ENCODE measurements around the gene BRK1. TPM values are rescaled to one million over a fixed set of nuclear protein-coding genes. Genes with fewer than 3 reads are reported as not detected.
"Not testable (repeated sequence)": the region's sequence is repeated elsewhere in the genome, so short reads cannot be mapped to it uniquely, and the experiment has no call there.

The BRK1 gene
- total RNA-seq, 1 donor from 2014 or later, result 133 TPM

- H3K4me3 Mint-ChIP-seq, result no peak overlapping the region
- no peaks in the 10 kb centered on the region for H3K9me3 ChIP-seq (ENCODE audit: low read depth)
- no peak overlapping the region for H3K4me2 ChIP-seq
- H3K4me1 Mint-ChIP-seq, result no peaks in the 10 kb centered on the region
- no peak overlapping the region for H3K9ac ChIP-seq
- no peak overlapping the region for H3K4me3 ChIP-seq
- no peaks in the 10 kb centered on the region for H3K4me1 ChIP-seq
- H4K20me1 ChIP-seq (ENCODE audit: low read depth), result no peaks in the 10 kb centered on the region
- no peaks in the 10 kb centered on the region for H3F3A ChIP-seq (ENCODE audit: low read depth)
- H3K36me3 Mint-ChIP-seq, result peaks cover 7% of the 10 kb centered on the region
- H3K27ac ChIP-seq, result no peak overlapping the region
- TF ChIP-seq CTCF (IDR thresholded peaks at IDR 0.05) (no peak), EZH2phosphoT487 (IDR thresholded peaks at IDR 0.05) (no peak), EZH2 (IDR thresholded peaks at IDR 0.05) (no peak)
- no peaks in the 10 kb centered on the region for H3K27me3 ChIP-seq
- no peaks in the 10 kb centered on the region for H3K9me3 Mint-ChIP-seq
- peaks cover 12% of the 10 kb centered on the region for H3K36me3 ChIP-seq
- no peak overlapping the region for H2AFZ ChIP-seq (replicated peaks)
- no peaks in the 10 kb centered on the region for H3K79me2 ChIP-seq (ENCODE audit: low read depth)
- no peaks in the 10 kb centered on the region for H3K27me3 Mint-ChIP-seq (ENCODE audit: insufficient read depth, low read depth)
- no peak for DNase-seq (ENCODE audit: low spot score)
- no peak overlapping the region for H3K27ac Mint-ChIP-seq
Observed at GRCh38 chr3:10085738-10086137, 29.7 kb upstream of the BRK1 start.

DNA sequence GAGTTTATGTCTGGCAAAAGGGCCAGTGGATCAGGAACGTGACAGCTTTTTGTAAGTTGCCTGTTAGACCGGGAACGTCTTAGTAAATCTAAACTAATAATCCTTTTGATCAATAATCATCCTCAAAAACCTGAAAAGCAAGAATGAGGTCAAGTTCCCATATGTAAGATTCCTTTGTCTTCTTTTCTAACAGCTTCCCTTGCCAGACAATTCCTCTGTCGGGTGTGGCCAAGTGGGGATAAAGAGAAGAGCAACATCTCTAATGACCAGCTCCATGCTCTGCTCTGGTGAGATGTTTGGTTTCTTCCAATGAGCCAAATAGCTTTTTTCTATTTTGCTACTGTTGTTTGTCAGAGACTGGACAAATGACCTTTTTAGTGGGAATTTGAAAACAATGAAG lies 27.2 kb upstream of the BRK1 start:
- TF ChIP-seq EZH2 (IDR thresholded peaks at IDR 0.05) (no peak), CTCF (IDR thresholded peaks at IDR 0.05) (no peak), EZH2phosphoT487 (IDR thresholded peaks at IDR 0.05) (no peak)
- Mint-ChIP-seq H3K27ac (no peak overlapping the region), H3K4me3 (no peak overlapping the region), H3K27me3 (ENCODE audit: insufficient read depth, low read depth) (no peaks in the 10 kb centered on the region), H3K4me1 (no peaks in the 10 kb centered on the region), H3K9me3 (no peaks in the 10 kb centered on the region), H3K36me3 (peaks cover 13% of the 10 kb centered on the region)
- H3K27me3 ChIP-seq, result no peaks in the 10 kb centered on the region
- H3K27ac ChIP-seq, result no peak overlapping the region
- H4K20me1 ChIP-seq (ENCODE audit: low read depth), result no peaks in the 10 kb centered on the region
- H3K4me3 ChIP-seq, result no peak overlapping the region
- no peaks in the 10 kb centered on the region for H3F3A ChIP-seq (ENCODE audit: low read depth)
- H3K79me2 ChIP-seq (ENCODE audit: low read depth), result no peaks in the 10 kb centered on the region
- H3K9ac ChIP-seq, result no peak overlapping the region
- DNase-seq (ENCODE audit: low spot score), result no peak
- no peaks in the 10 kb centered on the region for H3K9me3 ChIP-seq (ENCODE audit: low read depth)
- H3K36me3 ChIP-seq, result peaks cover 12% of the 10 kb centered on the region
- H3K4me2 ChIP-seq, result no peak overlapping the region
- no peaks in the 10 kb centered on the region for H3K4me1 ChIP-seq
- H2AFZ ChIP-seq (replicated peaks), result no peak overlapping the region

DNA sequence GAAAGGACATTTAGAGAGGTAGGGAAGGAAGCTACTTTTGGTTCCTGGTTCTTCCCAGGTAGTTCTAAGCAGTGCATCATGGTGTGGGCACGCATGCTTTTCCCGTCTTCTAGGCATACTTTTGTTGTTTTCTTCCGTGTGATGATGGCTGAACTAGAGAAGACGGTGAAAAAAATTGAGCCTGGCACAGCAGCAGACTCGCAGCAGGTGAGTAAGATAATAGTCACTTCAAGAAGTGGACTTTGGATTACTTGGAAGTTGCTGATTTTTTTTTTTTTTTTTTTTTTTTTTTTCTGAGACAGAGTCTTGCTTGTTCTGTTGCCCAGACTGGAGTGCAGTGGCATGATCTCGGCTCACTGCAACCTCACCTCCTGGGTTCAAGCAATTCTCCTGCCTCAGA lies 25.3 kb upstream of the BRK1 start:
- Mint-ChIP-seq H3K27me3 (ENCODE audit: insufficient read depth, low read depth) (no peaks in the 10 kb centered on the region), H3K4me1 (no peaks in the 10 kb centered on the region), H3K4me3 (no peak overlapping the region), H3K9me3 (no peaks in the 10 kb centered on the region), H3K27ac (no peak overlapping the region), H3K36me3 (peaks cover 14% of the 10 kb centered on the region)
- Histone ChIP-seq H3K4me3 (no peak overlapping the region), H3K36me3 (peaks cover 12% of the 10 kb centered on the region), H3K79me2 (ENCODE audit: low read depth) (no peaks in the 10 kb centered on the region), H3K9ac (no peak overlapping the region), H3K27me3 (no peaks in the 10 kb centered on the region), H4K20me1 (ENCODE audit: low read depth) (no peaks in the 10 kb centered on the region), H3K9me3 (ENCODE audit: low read depth) (no peaks in the 10 kb centered on the region), H2AFZ (replicated peaks) (no peak overlapping the region), H3K4me1 (no peaks in the 10 kb centered on the region), H3F3A (ENCODE audit: low read depth) (no peaks in the 10 kb centered on the region), H3K27ac (no peak overlapping the region), H3K4me2 (no peak overlapping the region)
- no peak for DNase-seq (ENCODE audit: low spot score)
- TF ChIP-seq EZH2phosphoT487 (IDR thresholded peaks at IDR 0.05) (no peak), CTCF (IDR thresholded peaks at IDR 0.05) (no peak), EZH2 (IDR thresholded peaks at IDR 0.05) (no peak)

DNA sequence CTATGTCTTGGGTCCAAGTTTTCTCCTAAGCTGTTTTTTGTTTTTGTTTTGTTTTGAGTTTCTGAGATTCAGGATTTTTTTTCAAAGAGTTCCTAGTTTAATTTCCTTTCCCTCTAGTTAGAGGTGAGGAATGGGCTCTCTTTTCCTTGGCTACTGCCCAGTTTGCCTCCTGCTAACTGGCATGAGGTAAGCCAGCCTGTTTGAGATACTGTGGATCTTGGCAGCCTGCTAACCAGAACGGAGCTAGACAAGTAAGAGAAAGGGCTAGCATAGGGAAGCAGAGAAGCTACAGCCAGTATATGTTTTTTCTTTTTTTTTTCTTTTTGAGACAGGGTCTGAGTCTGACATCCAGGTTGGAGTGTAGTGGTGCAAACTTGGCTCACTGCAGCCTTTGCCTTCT lies 24.7 kb upstream of the BRK1 start:
- peaks cover 12% of the 10 kb centered on the region for H3K36me3 ChIP-seq
- peaks cover 14% of the 10 kb centered on the region for H3K36me3 Mint-ChIP-seq
- DNase-seq (ENCODE audit: low spot score), result not testable (repeated sequence)

GRCh38 chr3:10091387-10091786 lies 24.1 kb upstream of the BRK1 start:
- not testable (repeated sequence) for H2AFZ ChIP-seq (replicated peaks); H3K36me3 ChIP-seq; H3K79me2 ChIP-seq (ENCODE audit: low read depth)

More for the DNA sequence above, 24.7 kb upstream of the BRK1 start:
- H3K4me3 ChIP-seq; H3K27ac ChIP-seq; H3K4me1 ChIP-seq; H3K9me3 Mint-ChIP-seq; H2AFZ ChIP-seq (replicated peaks); H3F3A ChIP-seq (ENCODE audit: low read depth); H3K27ac Mint-ChIP-seq; H4K20me1 ChIP-seq (ENCODE audit: low read depth); H3K4me2 ChIP-seq; H3K27me3 Mint-ChIP-seq (ENCODE audit: insufficient read depth, low read depth); H3K9me3 ChIP-seq (ENCODE audit: low read depth); H3K4me3 Mint-ChIP-seq; H3K9ac ChIP-seq; H3K27me3 ChIP-seq; H3K4me1 Mint-ChIP-seq; H3K79me2 ChIP-seq (ENCODE audit: low read depth): not testable (repeated sequence)

More at GRCh38 chr3:10091387-10091786, 24.1 kb upstream of the BRK1 start:
- H3K36me3 Mint-ChIP-seq, result peaks cover 14% of the 10 kb centered on the region
- H3K4me1 Mint-ChIP-seq; H3K27me3 ChIP-seq; H3K4me3 ChIP-seq; H3F3A ChIP-seq (ENCODE audit: low read depth); H3K9me3 ChIP-seq (ENCODE audit: low read depth); DNase-seq (ENCODE audit: low spot score); H3K4me1 ChIP-seq; H3K27me3 Mint-ChIP-seq (ENCODE audit: insufficient read depth, low read depth); H4K20me1 ChIP-seq (ENCODE audit: low read depth); H3K4me2 ChIP-seq; H3K27ac Mint-ChIP-seq; H3K9ac ChIP-seq; H3K9me3 Mint-ChIP-seq; H3K27ac ChIP-seq; H3K4me3 Mint-ChIP-seq: not testable (repeated sequence)

All from neural progenitor cell (in vitro differentiated cells).